Measurements from ENCODE around the gene ULK3. TPM values are rescaled to one million over a fixed set of nuclear protein-coding genes. Genes with fewer than 3 reads are reported as not detected.

ULK3 gene
- total RNA-seq, 3 donors from 2014 or later = 28.3 to 48.8 (median 48.0) TPM

- no peaks in the 10 kb centered on the region for H3K27me3 ChIP-seq
- intact Hi-C loops (cut with DNase I; ENCODE audit: low total_unique reads) = no loop called here
- H3K4me3 ChIP-seq = no peak overlapping the region
- no peak overlapping the region for H3K27ac ChIP-seq
- H3K36me3 ChIP-seq = peaks cover 18% of the 10 kb centered on the region
- H3K4me1 ChIP-seq = no peaks in the 10 kb centered on the region
- H3K9me3 ChIP-seq = no peaks in the 10 kb centered on the region
- no peak for DNase-seq (ENCODE audit: low spot score in 2 of 2)
- no peak for TF ChIP-seq CTCF (IDR thresholded peaks at IDR 0.05)
- no peak for TF ChIP-seq POLR2AphosphoS5 (IDR thresholded peaks at IDR 0.05)
- no peak for TF ChIP-seq POLR2A (IDR thresholded peaks at IDR 0.05)
Observed at GRCh38 chr15:74851960-74852359, 9.0 kb upstream of the ULK3 start.

GRCh38 chr15:74850393-74850792 is 7.4 kb upstream of the ULK3 start:
- no peak overlapping the region for H3K4me3 ChIP-seq
- no peak for TF ChIP-seq CTCF (IDR thresholded peaks at IDR 0.05)
- TF ChIP-seq POLR2A (IDR thresholded peaks at IDR 0.05) = no peak
- no peak overlapping the region for H3K27ac ChIP-seq
- intact Hi-C loops (cut with DNase I; ENCODE audit: low total_unique reads) = no loop called here
- H3K36me3 ChIP-seq = peaks cover 18% of the 10 kb centered on the region
- H3K27me3 ChIP-seq = no peaks in the 10 kb centered on the region
- no peak for DNase-seq (ENCODE audit: low spot score in 2 of 2)
- H3K4me1 ChIP-seq = no peaks in the 10 kb centered on the region
- no peaks in the 10 kb centered on the region for H3K9me3 ChIP-seq

GRCh38 chr15:74847432-74847831 is 4.5 kb upstream of the ULK3 start:
- Histone ChIP-seq H3K27ac (no peak overlapping the region), H3K36me3 (peaks cover 13% of the 10 kb centered on the region), H3K4me1 (peaks cover 0 to 2% of the 10 kb centered on the region in 2 donors), H3K4me3 (no peak overlapping the region), H3K9me3 (no peaks in the 10 kb centered on the region), H3K27me3 (no peaks in the 10 kb centered on the region)
- intact Hi-C loops (cut with DNase I; ENCODE audit: low total_unique reads) = no loop called here
- DNase-seq (ENCODE audit: low spot score in 2 of 2) = no peak
- TF ChIP-seq POLR2AphosphoS5 (IDR thresholded peaks at IDR 0.05) = no peak
- TF ChIP-seq POLR2A (IDR thresholded peaks at IDR 0.05) = no peak
- TF ChIP-seq CTCF (IDR thresholded peaks at IDR 0.05) = no peak

- Histone ChIP-seq H3K9me3 (no peaks in the 10 kb centered on the region), H3K4me1 (peaks cover 0 to 12% of the 10 kb centered on the region in 2 donors), H3K27ac (no peak overlapping the region), H3K4me3 (no peak overlapping the region), H3K36me3 (peaks cover 3% of the 10 kb centered on the region), H3K27me3 (no peaks in the 10 kb centered on the region)
- no peak for TF ChIP-seq POLR2A (IDR thresholded peaks at IDR 0.05)
- no peak for TF ChIP-seq POLR2AphosphoS5 (IDR thresholded peaks at IDR 0.05)
- no peak for TF ChIP-seq CTCF (IDR thresholded peaks at IDR 0.05)
- intact Hi-C loops (cut with DNase I; ENCODE audit: low total_unique reads) = no loop called here
- no peak for DNase-seq (ENCODE audit: low spot score in 2 of 2)
Observed at GRCh38 chr15:74845581-74845980, 2.6 kb upstream of the ULK3 start.

- intact Hi-C loops (cut with DNase I; ENCODE audit: low total_unique reads) = no loop called here
- H3K36me3 ChIP-seq = no peaks in the 10 kb centered on the region
Observed at GRCh38 chr15:74845208-74845568, 2.2 kb upstream of the ULK3 start.

More at GRCh38 chr15:74845208-74845568, 2.2 kb upstream of the ULK3 start:
- no peak for TF ChIP-seq CTCF (IDR thresholded peaks at IDR 0.05)
- no peak for TF ChIP-seq POLR2A (IDR thresholded peaks at IDR 0.05)
- TF ChIP-seq POLR2AphosphoS5 (IDR thresholded peaks at IDR 0.05) = no peak
- H3K4me3 ChIP-seq = no peak overlapping the region
- H3K4me1 ChIP-seq = peaks cover 0 to 12% of the 10 kb centered on the region in 2 donors
- H3K9me3 ChIP-seq = no peaks in the 10 kb centered on the region
- no peak for DNase-seq (ENCODE audit: low spot score in 2 of 2)
- H3K27me3 ChIP-seq = no peaks in the 10 kb centered on the region
- H3K27ac ChIP-seq = no peak overlapping the region
